Muscle layer of colon (tissue), 2 donors: ENCODE data around the gene ACTR5.

Source experiments
- H3K27ac ChIP-seq: one replicate; pipeline ENCODE4 v1.7.0; 2013; ENCODE audit warnings: low read depth, mild to moderate bottlenecking, low read length, moderate library complexity
- H3K27me3 ChIP-seq, 2 donors: one replicate each; pipeline ENCODE4 v1.7.0; 2013; ENCODE audit warnings: low read length in 2 of 2, mild to moderate bottlenecking in 2 of 2; ENCODE audit not compliant: insufficient read depth in 2 of 2, control insufficient read depth in 1 of 2
- H3K36me3 ChIP-seq: one replicate; pipeline ENCODE4 v1.7.0; 2013; ENCODE audit warnings: mild to moderate bottlenecking, low read length; ENCODE audit not compliant: insufficient read depth
- H3K4me1 ChIP-seq: one replicate; pipeline ENCODE4 v1.7.0; 2013; ENCODE audit warnings: mild to moderate bottlenecking, low read length; ENCODE audit not compliant: insufficient read depth
- H3K4me3 ChIP-seq, 2 donors: one replicate each; pipeline ENCODE4 v1.7.0; 2013; ENCODE audit warnings: low read length in 2 of 2, low read depth in 1 of 2, mild to moderate bottlenecking in 1 of 2, moderate library complexity in 1 of 2
- H3K9ac ChIP-seq: one replicate; pipeline ENCODE4 v1.7.0; 2013; ENCODE audit warnings: low read length
- H3K9me3 ChIP-seq: one replicate; pipeline ENCODE4 v1.7.0; 2013; ENCODE audit warnings: mild to moderate bottlenecking, low read length
- donor health status: abdominal sarcoma.
- donor health status: Adenocarcinoma of cecum.

The ACTR5 gene

DNA sequence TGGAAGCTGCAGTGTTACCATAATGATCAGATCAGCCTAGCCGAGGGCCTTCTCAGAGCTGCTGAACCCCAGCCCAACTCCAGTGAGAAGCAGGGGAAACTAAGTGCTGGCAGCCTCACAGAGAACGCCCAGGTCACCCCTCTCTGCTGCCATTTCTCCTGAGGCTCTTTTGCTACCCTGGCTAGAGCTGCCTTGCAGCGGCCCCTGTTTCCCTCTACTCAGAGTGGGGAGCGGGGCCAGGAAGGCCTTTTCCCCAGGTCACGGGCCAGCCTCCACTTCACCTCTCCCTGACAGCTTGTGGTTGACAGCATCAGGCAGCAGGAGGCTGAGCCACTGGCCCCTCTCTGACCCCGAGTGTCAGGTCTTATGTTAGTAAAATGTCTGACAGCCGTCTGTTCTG is 22.7 kb downstream of the ACTR5 start:
- H3K4me3 ChIP-seq: no peak overlapping the region
- no peak overlapping the region for H3K27ac ChIP-seq
- H3K27me3 ChIP-seq: no peaks in the 10 kb centered on the region
- H3K36me3 ChIP-seq: peaks cover 43% of the 10 kb centered on the region
- no peaks in the 10 kb centered on the region for H3K4me1 ChIP-seq
- no peaks in the 10 kb centered on the region for H3K9me3 ChIP-seq
- no peak overlapping the region for H3K9ac ChIP-seq

GRCh38 chr20:38771621-38772020 is 23.4 kb downstream of the ACTR5 start:
- H3K27ac ChIP-seq: no peak overlapping the region
- H3K4me1 ChIP-seq: no peaks in the 10 kb centered on the region
- H3K9me3 ChIP-seq: no peaks in the 10 kb centered on the region
- H3K4me3 ChIP-seq: no peak overlapping the region
- H3K36me3 ChIP-seq: peaks cover 36% of the 10 kb centered on the region
- no peak overlapping the region for H3K9ac ChIP-seq
- H3K27me3 ChIP-seq: no peaks in the 10 kb centered on the region

GRCh38 chr20:38774167-38774566 is 25.9 kb downstream of the ACTR5 start:
- Histone ChIP-seq H3K36me3 (peaks cover 20% of the 10 kb centered on the region), H3K4me1 (no peaks in the 10 kb centered on the region), H3K27ac (no peak overlapping the region), H3K9me3 (no peaks in the 10 kb centered on the region), H3K27me3 (no peaks in the 10 kb centered on the region), H3K4me3 (no peak overlapping the region), H3K9ac (no peak overlapping the region)

DNA sequence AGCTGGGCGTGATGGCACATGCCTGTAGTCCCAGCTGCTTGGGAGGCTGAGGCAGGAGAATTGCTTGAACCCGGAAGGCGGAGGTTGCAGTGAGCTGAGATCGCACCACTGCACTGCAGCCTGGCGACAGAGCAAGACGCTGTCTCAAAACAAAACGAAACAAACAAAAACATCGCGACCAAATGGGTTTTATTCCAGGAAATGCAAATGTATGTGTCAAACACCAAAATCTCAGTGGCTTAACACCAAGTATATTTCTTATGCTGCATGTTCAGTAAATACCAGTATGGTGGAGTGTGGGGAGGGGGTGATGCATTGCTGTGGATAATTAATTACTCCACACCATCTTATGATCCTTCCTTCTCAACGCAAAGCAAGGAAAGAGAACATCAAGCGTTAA is 28.1 kb downstream of the ACTR5 start:
- Histone ChIP-seq H3K9ac (no peak overlapping the region), H3K27ac (no peak overlapping the region), H3K4me1 (no peaks in the 10 kb centered on the region), H3K27me3 (no peaks in the 10 kb centered on the region), H3K9me3 (no peaks in the 10 kb centered on the region), H3K4me3 (no peak overlapping the region), H3K36me3 (peaks cover 17% of the 10 kb centered on the region)

DNA sequence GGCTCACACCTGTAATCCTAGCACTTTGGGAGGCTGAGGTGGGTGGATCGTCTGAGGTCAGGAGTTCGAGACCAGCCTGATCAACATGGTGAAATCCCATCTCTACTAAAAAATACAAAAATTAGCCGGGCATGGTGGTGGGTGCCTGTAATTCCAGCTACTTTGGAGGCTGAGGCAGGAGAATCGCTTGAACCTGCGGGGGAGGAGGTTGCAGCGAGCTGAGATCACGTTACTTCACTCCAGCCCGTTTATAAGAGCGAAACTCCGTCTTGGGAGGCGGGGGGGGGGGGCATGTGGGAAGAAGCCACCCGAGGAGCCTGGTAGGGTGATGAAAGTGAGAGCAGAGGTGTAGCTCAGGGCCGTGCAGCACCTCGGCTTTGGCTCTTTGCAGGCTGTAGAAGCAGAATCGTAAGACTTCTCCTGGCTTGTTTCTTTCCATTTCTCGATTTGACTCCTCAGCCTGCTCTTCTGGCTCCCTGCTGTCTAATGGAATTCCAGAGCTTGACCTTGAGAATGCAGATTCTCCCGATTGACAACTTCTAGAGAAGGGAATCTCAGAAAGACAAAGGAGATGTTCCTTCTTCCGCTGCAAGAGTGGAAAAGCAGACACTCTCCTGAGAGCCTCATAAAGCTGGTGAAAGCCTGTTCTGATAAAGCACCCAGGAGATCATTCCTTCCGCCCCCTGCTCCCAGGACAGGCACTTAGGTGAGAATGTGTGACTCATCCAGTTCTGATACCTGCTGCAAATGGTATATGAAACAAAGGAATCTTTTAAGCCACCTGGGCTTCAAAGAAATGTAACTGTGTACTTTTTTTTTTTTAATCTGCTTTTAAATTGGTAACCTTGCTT is 31.2 kb downstream of the ACTR5 start:
- no peak overlapping the region for H3K9ac ChIP-seq
- no peak overlapping the region for H3K27ac ChIP-seq
- no peaks in the 10 kb centered on the region for H3K9me3 ChIP-seq
- H3K4me1 ChIP-seq: no peaks in the 10 kb centered on the region
- no peaks in the 10 kb centered on the region for H3K36me3 ChIP-seq
- no peak overlapping the region for H3K4me3 ChIP-seq
- H3K27me3 ChIP-seq: no peaks in the 10 kb centered on the region

- no peaks in the 10 kb centered on the region for H3K9me3 ChIP-seq
- no peak overlapping the region for H3K4me3 ChIP-seq
- H3K27me3 ChIP-seq: no peaks in the 10 kb centered on the region
- no peak overlapping the region for H3K9ac ChIP-seq
- no peaks in the 10 kb centered on the region for H3K4me1 ChIP-seq
- no peaks in the 10 kb centered on the region for H3K36me3 ChIP-seq
- no peak overlapping the region for H3K27ac ChIP-seq
Measured at GRCh38 chr20:38782275-38782674, 34.0 kb downstream of the ACTR5 start.

DNA sequence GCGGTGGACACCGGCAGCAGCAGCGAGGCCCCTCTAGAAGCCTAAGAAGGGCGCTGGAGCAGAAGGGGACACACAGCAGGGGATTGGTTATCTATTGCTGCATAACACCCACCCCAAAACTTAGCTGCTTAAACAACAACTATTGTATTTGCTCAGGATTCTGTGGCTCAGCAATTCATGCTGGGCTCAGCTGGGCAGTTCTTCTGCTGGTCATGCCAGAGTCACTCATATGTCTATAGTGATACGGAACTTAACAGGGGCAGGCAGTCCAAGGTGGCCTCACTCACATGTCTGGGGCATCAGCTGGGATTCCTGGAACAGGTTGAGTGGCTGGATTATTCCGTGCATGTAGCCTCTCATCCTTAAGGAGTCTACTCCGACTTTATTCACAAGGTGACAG is 39.6 kb downstream of the ACTR5 start:
- Histone ChIP-seq H3K27ac (no peak overlapping the region), H3K9ac (no peak overlapping the region), H3K9me3 (no peaks in the 10 kb centered on the region), H3K36me3 (no peaks in the 10 kb centered on the region), H3K4me3 (no peak overlapping the region), H3K4me1 (no peaks in the 10 kb centered on the region), H3K27me3 (no peaks in the 10 kb centered on the region)

GRCh38 chr20:38789503-38790199 is 41.4 kb downstream of the ACTR5 start:
- no peaks in the 10 kb centered on the region for H3K36me3 ChIP-seq
- no peaks in the 10 kb centered on the region for H3K9me3 ChIP-seq
- no peaks in the 10 kb centered on the region for H3K4me1 ChIP-seq
- no peak overlapping the region for H3K9ac ChIP-seq
- H3K27ac ChIP-seq: no peak overlapping the region
- no peaks in the 10 kb centered on the region for H3K27me3 ChIP-seq
- H3K4me3 ChIP-seq: no peak overlapping the region

DNA sequence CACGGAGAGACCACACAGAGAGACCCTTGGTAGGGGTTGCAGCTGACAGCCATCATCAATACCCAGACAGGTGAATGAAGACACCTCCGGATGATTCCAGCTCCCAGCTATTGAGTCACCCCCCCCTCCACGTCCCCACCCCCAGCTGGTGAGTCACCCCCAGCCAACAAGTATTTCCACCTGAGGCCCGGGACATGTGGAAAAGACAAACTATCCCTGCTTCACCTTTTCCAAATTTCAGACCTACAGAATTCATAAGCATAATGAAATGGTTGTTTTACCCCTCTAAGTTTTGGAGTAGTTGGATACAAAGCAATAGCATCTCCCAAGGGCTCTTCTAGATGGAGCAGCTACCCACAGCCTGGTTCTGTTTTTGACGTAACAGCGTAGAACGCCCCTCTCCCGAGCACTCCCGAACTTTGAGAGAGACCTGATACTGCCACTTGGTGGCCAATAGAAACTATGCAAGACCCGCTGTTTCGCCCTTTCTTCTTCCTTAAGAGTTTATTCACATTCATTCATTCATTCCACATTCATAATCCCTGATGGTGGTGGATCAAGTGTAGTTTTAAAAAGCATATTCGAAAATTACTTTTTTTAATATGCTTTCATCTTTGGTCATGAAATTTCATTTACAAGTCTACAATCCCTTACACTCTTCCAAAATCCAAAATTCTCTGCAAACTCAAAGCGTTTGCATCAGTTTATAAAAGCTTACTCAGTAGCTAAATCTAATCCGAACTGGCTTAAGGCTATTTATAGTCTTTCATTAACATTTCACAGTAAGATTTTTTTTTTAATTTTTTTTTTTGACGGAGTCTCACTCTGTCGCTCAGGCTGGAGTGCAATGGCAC is 42.2 kb downstream of the ACTR5 start:
- Histone ChIP-seq H3K9me3 (no peaks in the 10 kb centered on the region), H3K27me3 (no peaks in the 10 kb centered on the region), H3K4me1 (no peaks in the 10 kb centered on the region), H3K27ac (no peak overlapping the region), H3K36me3 (no peaks in the 10 kb centered on the region), H3K9ac (no peak overlapping the region), H3K4me3 (no peak overlapping the region)

DNA sequence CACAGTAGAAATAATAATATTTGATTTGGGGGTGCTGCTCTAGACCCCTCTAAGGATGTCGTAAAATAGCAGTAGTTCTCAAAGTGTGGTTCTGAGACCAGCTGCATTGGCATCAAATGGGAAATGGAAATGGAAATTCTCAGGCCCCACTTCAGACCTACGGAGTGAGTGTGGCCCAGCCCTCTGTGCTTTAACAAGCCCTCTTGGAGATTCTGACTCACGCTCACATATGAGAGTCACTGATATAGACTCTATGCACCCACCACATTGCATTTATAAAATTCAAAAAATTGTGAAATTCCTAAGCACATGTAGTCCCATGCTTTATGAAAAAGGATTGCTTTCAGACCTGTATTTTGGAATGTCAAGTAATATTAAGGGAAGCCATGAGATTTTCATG is 43.0 kb downstream of the ACTR5 start:
- Histone ChIP-seq H3K27ac (no peak overlapping the region), H3K9ac (no peak overlapping the region), H3K36me3 (no peaks in the 10 kb centered on the region), H3K4me1 (no peaks in the 10 kb centered on the region), H3K9me3 (no peaks in the 10 kb centered on the region), H3K4me3 (no peak overlapping the region), H3K27me3 (no peaks in the 10 kb centered on the region)

GRCh38 chr20:38791940-38792339 is 43.7 kb downstream of the ACTR5 start:
- no peaks in the 10 kb centered on the region for H3K4me1 ChIP-seq
- H3K9me3 ChIP-seq: no peaks in the 10 kb centered on the region
- H3K9ac ChIP-seq: no peak overlapping the region
- no peak overlapping the region for H3K4me3 ChIP-seq
- no peak overlapping the region for H3K27ac ChIP-seq
- no peaks in the 10 kb centered on the region for H3K36me3 ChIP-seq
- H3K27me3 ChIP-seq: no peaks in the 10 kb centered on the region
